Measurements from ENCODE around the gene MSI2.

DNA sequence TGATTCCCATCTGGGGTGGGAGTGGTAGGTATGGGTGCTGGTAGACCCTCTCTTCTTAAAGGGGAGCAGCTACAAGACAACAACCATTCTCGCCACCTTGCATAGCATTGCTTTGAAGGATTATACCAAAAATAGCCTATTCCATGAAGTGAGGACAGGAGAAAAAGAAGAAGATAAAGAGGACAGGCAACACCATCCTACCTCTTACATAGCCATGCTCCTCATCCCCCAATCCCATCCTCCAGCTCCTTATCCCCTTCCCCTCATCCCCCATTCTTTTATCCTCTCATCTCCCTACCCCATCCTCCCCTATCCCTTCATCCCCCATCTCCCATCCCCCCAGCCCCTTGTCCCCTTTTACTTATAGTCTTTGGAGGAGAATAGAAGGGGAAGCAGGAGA, 459.7 kb downstream of the MSI2 start:
- TF ChIP-seq, protein P1, sequence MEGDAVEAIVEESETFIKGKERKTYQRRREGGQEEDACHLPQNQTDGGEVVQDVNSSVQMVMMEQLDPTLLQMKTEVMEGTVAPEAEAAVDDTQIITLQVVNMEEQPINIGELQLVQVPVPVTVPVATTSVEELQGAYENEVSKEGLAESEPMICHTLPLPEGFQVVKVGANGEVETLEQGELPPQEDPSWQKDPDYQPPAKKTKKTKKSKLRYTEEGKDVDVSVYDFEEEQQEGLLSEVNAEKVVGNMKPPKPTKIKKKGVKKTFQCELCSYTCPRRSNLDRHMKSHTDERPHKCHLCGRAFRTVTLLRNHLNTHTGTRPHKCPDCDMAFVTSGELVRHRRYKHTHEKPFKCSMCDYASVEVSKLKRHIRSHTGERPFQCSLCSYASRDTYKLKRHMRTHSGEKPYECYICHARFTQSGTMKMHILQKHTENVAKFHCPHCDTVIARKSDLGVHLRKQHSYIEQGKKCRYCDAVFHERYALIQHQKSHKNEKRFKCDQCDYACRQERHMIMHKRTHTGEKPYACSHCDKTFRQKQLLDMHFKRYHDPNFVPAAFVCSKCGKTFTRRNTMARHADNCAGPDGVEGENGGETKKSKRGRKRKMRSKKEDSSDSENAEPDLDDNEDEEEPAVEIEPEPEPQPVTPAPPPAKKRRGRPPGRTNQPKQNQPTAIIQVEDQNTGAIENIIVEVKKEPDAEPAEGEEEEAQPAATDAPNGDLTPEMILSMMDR (IDR thresholded peaks at IDR 0.05; ENCODE audit: low read length) = no peak
- no peak for TF ChIP-seq EZH2 (IDR thresholded peaks at IDR 0.05; ENCODE audit: borderline replicate concordance, low read length)
